Neuronal stem cell (in vitro differentiated cells): ENCODE measurements around the gene TIGAR.

Experiments used
- DNase-seq: peaks from one replicate; pipeline ENCODE4 v3.0.0-alpha.2; 2013; ENCODE audit warnings: low spot score
- H2AFZ ChIP-seq: one replicate; pipeline ENCODE4 v1.6.1; 2013; ENCODE audit warnings: mild to moderate bottlenecking, low read length, inconsistent platforms
- H2AK5ac ChIP-seq: 2 replicates; pipeline ENCODE4 v1.6.1; 2013; ENCODE audit warnings: low read depth, mild to moderate bottlenecking, inconsistent platforms, low read length, moderate library complexity, mixed read lengths
- H2BK120ac ChIP-seq: 2 replicates; pipeline ENCODE4 v1.6.1; 2013; ENCODE audit warnings: low read depth, mild to moderate bottlenecking, inconsistent platforms, low read length, moderate library complexity, mixed read lengths
- H2BK12ac ChIP-seq: one replicate; pipeline ENCODE4 v1.6.1; 2013; ENCODE audit warnings: low read length, inconsistent platforms
- H2BK15ac ChIP-seq: 2 replicates; pipeline ENCODE4 v1.6.1; 2013; ENCODE audit warnings: mild to moderate bottlenecking, low read length, inconsistent platforms, mixed read lengths
- H2BK5ac ChIP-seq: one replicate; pipeline ENCODE4 v1.6.1; 2013; ENCODE audit warnings: inconsistent platforms, mild to moderate bottlenecking, low read length, moderate library complexity
- H3K14ac ChIP-seq: one replicate; pipeline ENCODE4 v1.6.1; 2013; ENCODE audit warnings: low read length, inconsistent platforms
- H3K18ac ChIP-seq: 2 replicates; pipeline ENCODE4 v1.6.1; 2013; ENCODE audit warnings: low read length, inconsistent platforms
- H3K23ac ChIP-seq: 2 replicates; pipeline ENCODE4 v1.6.1; 2013; ENCODE audit warnings: low read depth, mild to moderate bottlenecking, mixed read lengths, low read length, inconsistent platforms; ENCODE audit not compliant: poor library complexity
- H3K27ac ChIP-seq: replicated peaks from 3 replicates; pipeline ENCODE4 v1.5.1; 2013; ENCODE audit warnings: low read length, inconsistent platforms
- H3K27me3 ChIP-seq, 3 experiments: 2 replicates each; pipeline ENCODE4 v1.6.1; 2013; ENCODE audit warnings: low read length in 3 of 3, mild to moderate bottlenecking in 2 of 3, inconsistent platforms in 1 of 3, low read depth in 1 of 3, mixed read lengths in 1 of 3, moderate library complexity in 1 of 3; ENCODE audit not compliant: control insufficient read depth in 3 of 3, insufficient read depth in 3 of 3
- H3K36me3 ChIP-seq, 2 donors: replicated peaks in 1 of 2; 2 replicates each; pipeline ENCODE4 v1.6.1; 2013; ENCODE audit warnings: low read length in 2 of 2; ENCODE audit not compliant: control insufficient read depth in 2 of 2, insufficient read depth in 2 of 2
- H3K4ac ChIP-seq: 2 replicates; pipeline ENCODE4 v1.6.1; 2013; ENCODE audit warnings: inconsistent platforms, mild to moderate bottlenecking, low read length, moderate library complexity
- H3K4me1 ChIP-seq, 2 donors: 1 replicate in 1 of 2; 2 replicates in 1 of 2; pipeline ENCODE4 v1.6.1; 2013; ENCODE audit warnings: low read length in 2 of 2, low read depth in 1 of 2; ENCODE audit not compliant: control insufficient read depth in 2 of 2, insufficient read depth in 1 of 2
- H3K4me2 ChIP-seq: one replicate; pipeline ENCODE4 v1.6.1; 2013; ENCODE audit warnings: mild to moderate bottlenecking, low read length, inconsistent platforms; ENCODE audit not compliant: insufficient read depth, poor library complexity, severe bottlenecking
- H3K4me3 ChIP-seq, 2 donors: 2 replicates each; pipeline ENCODE4 v1.5.1; 2013; ENCODE audit warnings: low read length in 2 of 2, mild to moderate bottlenecking in 2 of 2, inconsistent platforms in 1 of 2, moderate library complexity in 1 of 2
- H3K79me1 ChIP-seq: one replicate; pipeline ENCODE4 v1.6.1; 2013; ENCODE audit warnings: low read depth, mild to moderate bottlenecking, inconsistent platforms, low read length, moderate library complexity
- H3K9ac ChIP-seq: one replicate; pipeline ENCODE4 v1.6.1; 2013; ENCODE audit warnings: mild to moderate bottlenecking, low read depth, low read length, inconsistent platforms; ENCODE audit not compliant: poor library complexity
- H3K9me3 ChIP-seq, 2 donors: replicated peaks in 1 of 2; 2 replicates each; pipeline versions ENCODE3 to v1.6.1; 2013; ENCODE audit warnings: low read length in 2 of 2, mild to moderate bottlenecking in 2 of 2, inconsistent platforms in 1 of 2, low read depth in 1 of 2, mixed read lengths in 1 of 2, moderate library complexity in 1 of 2; ENCODE audit not compliant: control insufficient read depth in 2 of 2, insufficient read depth in 1 of 2
- H4K8ac ChIP-seq: one replicate; pipeline ENCODE4 v1.6.1; 2013; ENCODE audit warnings: low read depth, mild to moderate bottlenecking, inconsistent platforms, low read length, moderate library complexity
- H4K91ac ChIP-seq: one replicate; pipeline ENCODE4 v1.6.1; 2013; ENCODE audit warnings: low read length, low read depth, mild to moderate bottlenecking, inconsistent platforms; ENCODE audit not compliant: poor library complexity
- WGBS, 2 donors: extraction: QIAGEN DNeasy Blood & Tissue Kit; methylation state at CpG; one replicate each; pipeline ENCODE4 v1.1.7; 2013; ENCODE audit warnings: missing lambda C conversion rate in 2 of 2, mixed read lengths in 1 of 2; ENCODE audit not compliant: insufficient read length in 2 of 2, insufficient replicate concordance in 1 of 2; ENCODE audit errors: extremely low coverage in 2 of 2; 5-methylcytosine and 5-hydroxymethylcytosine counted together

TIGAR gene

DNA sequence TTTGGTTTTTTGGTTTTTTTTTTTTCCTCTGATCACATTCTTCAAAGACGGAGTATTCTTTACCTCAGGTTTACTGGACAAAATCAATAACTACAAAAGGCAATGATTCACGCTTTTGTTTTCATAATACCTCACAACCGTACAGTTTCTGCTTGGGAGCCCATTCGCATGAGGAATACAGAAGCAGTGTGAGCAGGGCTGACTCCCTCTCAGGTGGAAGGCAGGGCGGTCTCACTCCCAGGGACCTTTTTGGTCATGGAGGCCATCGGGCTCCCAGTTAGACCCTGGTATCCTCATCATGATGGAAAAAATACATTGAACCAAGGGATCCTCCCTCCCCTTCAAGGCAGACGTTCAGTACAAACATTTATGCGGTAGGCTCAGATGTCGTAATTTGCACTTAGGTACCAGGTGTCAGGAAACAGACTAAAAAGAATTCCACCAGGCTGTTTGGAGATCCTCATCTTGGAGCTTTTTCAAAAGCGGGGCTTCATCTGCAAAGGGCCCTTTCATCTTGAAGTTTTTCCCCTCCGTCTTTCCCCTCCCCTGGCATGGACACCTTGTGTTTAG is 19.0 kb upstream of the TIGAR start:
- no peak overlapping the region for H3K27ac ChIP-seq
- no peak overlapping the region for H3K4me3 ChIP-seq
- no peak for DNase-seq
- no peak overlapping the region for H2BK120ac ChIP-seq
- H2BK15ac ChIP-seq: no peak overlapping the region
- no peak overlapping the region for H3K18ac ChIP-seq
- H3K27me3 ChIP-seq: no peaks in the 10 kb centered on the region
- H3K9ac ChIP-seq: no peak overlapping the region
- H4K91ac ChIP-seq: no peak overlapping the region
- no peak overlapping the region for H3K4me2 ChIP-seq
- peaks cover 5% of the 10 kb centered on the region for H3K79me1 ChIP-seq
- H2AK5ac ChIP-seq: no peak overlapping the region
- no peak overlapping the region for H3K14ac ChIP-seq
- no peak overlapping the region for H3K4ac ChIP-seq
- no peak overlapping the region for H3K23ac ChIP-seq
- no CpG with 5 or more reads among the region's 11 CpGs for WGBS, 2 donors
- no peak overlapping the region for H4K8ac ChIP-seq
- H2BK12ac ChIP-seq: no peak overlapping the region
- peaks cover 47 to 98% of the 10 kb centered on the region in 2 donors for H3K36me3 ChIP-seq
- H2AFZ ChIP-seq: no peak overlapping the region
- H3K9me3 ChIP-seq: no peaks in the 10 kb centered on the region
- no peak overlapping the region for H2BK5ac ChIP-seq
- H3K4me1 ChIP-seq: peaks cover 4 to 8% of the 10 kb centered on the region in 2 donors

DNA sequence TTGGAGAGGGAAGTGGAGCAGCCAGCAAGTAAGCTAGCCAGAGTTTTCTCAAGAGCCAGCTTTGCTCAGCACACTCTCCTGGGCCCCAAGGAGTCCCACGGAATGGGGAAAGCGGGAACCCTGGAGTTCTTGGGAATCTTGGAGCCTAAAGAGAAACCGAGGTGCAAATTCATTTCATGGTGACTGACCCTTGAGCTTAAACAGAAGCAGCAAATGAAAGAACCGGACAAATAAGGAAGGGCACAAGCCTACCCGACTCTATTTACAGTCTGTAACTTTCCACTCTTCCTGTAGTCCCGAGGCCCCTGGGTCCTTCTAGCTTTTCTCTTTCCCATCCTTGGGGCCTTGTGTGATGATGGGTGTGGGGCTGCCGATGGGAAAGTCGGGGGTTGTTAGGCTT is 18.1 kb upstream of the TIGAR start:
- Histone ChIP-seq H3K79me1 (peaks cover 2% of the 10 kb centered on the region), H3K18ac (no peak overlapping the region), H3K9me3 (no peaks in the 10 kb centered on the region), H2AFZ (no peak overlapping the region), H2BK5ac (no peak overlapping the region), H2BK120ac (no peak overlapping the region), H4K8ac (no peak overlapping the region), H3K9ac (no peak overlapping the region), H4K91ac (no peak overlapping the region), H2AK5ac (no peak overlapping the region), H2BK12ac (no peak overlapping the region), H3K27me3 (no peaks in the 10 kb centered on the region), H3K4me2 (no peak overlapping the region), H3K36me3 (peaks cover 43 to 94% of the 10 kb centered on the region in 2 donors), H3K23ac (no peak overlapping the region), H2BK15ac (no peak overlapping the region), H3K4me1 (peaks cover 10% of the 10 kb centered on the region in 2 donors), H3K4me3 (no peak overlapping the region), H3K27ac (no peak overlapping the region), H3K14ac (no peak overlapping the region), H3K4ac (no peak overlapping the region)
- DNase-seq: no peak
- WGBS, 2 donors: no CpG with 5 or more reads among the region's 8 CpGs

DNA sequence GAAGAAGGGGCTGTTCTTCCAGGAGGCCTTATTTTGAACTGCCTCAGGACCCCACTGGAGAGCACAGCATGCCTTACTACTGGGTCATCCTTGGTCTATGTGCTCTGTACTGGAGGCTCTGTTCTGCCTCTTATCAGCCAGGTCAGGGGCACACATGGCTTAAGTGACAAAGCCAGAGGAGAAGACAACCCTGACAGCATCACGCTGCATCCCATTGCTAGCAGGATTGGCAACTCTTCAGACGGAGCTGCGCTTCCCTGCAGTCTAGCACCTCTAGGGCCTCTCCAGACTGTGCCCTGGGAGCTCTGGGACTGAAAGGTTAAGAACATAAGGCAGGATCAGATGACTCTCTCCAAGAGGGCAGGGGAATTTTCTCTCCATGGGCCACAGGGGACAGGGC is 17.3 kb upstream of the TIGAR start:
- Histone ChIP-seq H3K4me2 (no peak overlapping the region), H2BK15ac (no peak overlapping the region), H3K27me3 (no peaks in the 10 kb centered on the region), H3K23ac (no peak overlapping the region), H2BK120ac (no peak overlapping the region), H3K27ac (no peak overlapping the region), H3K4me1 (peaks cover 13% of the 10 kb centered on the region in 2 donors), H3K79me1 (peaks cover 2% of the 10 kb centered on the region), H2AK5ac (no peak overlapping the region), H3K36me3 (peaks cover 40 to 94% of the 10 kb centered on the region in 2 donors), H2AFZ (no peak overlapping the region), H3K9ac (no peak overlapping the region), H3K9me3 (no peaks in the 10 kb centered on the region), H3K4me3 (no peak overlapping the region), H4K91ac (no peak overlapping the region), H2BK12ac (no peak overlapping the region), H3K18ac (no peak overlapping the region), H2BK5ac (no peak overlapping the region), H3K4ac (no peak overlapping the region), H4K8ac (no peak overlapping the region), H3K14ac (no peak overlapping the region)
- no CpG with 5 or more reads among the region's 3 CpGs for whole genome bisulfite sequencing, 2 donors
- no peak for DNase-seq

DNA sequence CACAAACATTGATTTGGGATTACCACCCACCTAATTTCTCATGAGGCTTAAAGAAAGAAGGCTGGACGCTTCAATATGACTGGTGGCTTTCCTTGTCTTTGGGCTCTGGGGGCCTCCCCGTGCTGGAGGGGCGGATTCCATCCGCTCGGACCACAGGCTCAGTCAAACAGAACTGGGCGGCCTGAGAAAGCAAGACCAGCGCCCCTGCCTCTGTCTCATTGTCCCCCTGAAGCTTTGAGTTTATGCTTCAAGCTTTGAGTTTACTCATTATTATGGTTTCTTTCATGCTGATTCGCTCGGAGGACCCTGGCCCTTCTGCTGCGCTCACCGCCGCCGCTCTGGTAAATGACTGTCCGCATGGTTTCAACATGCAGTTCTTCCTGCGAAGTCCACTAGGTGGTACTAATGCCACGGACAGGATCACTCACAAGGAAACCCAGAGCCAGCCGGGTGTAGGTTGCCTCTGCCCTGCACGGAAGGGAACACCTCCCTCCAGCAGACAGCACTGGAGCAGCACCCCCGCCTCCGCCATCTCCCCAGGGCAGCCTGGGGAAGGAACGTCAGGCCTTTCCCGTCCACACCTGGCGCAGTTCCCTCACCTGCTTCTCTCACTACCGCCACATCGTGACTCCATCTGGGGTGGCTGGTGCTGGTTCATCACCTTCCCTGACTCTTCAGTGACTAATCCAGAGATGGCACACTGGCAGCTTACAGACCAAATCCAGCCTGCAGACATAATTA is 13.2 kb upstream of the TIGAR start:
- Histone ChIP-seq H3K79me1 (no peaks in the 10 kb centered on the region), H3K36me3 (peaks cover 17 to 81% of the 10 kb centered on the region in 2 donors), H2BK5ac (no peak overlapping the region), H4K8ac (no peak overlapping the region), H3K4me2 (peak overlapping the region; percentile 22), H2BK15ac (no peak overlapping the region), H2AFZ (peak overlapping the region; percentile 66), H4K91ac (no peak overlapping the region), H3K4me3 (no peak overlapping the region), H3K9ac (peak overlapping the region; percentile 68), H3K14ac (no peak overlapping the region), H3K4ac (no peak overlapping the region), H2AK5ac (no peak overlapping the region), H3K4me1 (peaks cover 13% of the 10 kb centered on the region in 2 donors), H3K23ac (no peak overlapping the region), H3K18ac (peak overlapping the region; percentile 11), H3K9me3 (no peaks in the 10 kb centered on the region), H3K27me3 (no peaks in the 10 kb centered on the region), H3K27ac (peak overlapping the region; percentile 61), H2BK12ac (no peak overlapping the region), H2BK120ac (no peak overlapping the region)
- WGBS, 2 donors: no CpG with 5 or more reads among the region's 25 CpGs
- peak; percentile 67 for DNase-seq
